ENCODE data around the gene RPS24.

DNA sequence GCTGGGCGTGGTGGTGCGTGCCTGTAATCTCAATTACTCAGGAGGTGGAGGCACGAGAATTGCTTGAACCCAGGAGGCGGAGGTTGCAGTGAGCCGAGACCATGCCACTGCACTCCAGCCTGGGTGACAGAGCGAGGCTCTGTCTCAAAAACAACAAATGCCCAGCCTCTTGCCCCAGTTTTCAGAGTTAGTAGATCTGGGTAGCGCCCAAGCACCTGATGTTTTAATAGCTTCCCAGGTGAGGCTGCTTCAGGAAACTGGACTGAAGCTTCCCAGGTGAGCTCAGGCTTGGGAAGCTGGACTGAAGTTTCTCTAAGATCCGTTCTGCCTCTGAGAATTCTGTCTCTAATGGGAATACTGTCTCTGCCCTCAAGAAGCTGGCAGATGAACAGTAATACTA, 12.2 kb downstream of the RPS24 start:
- TF ChIP-seq CREB1 (IDR thresholded peaks at IDR 0.05) (no peak), CEBPB (IDR thresholded peaks at IDR 0.05; ENCODE audit: low read depth, low read length) (no peak), KDM1A (IDR thresholded peaks at IDR 0.05; ENCODE audit: borderline replicate concordance, low read length) (no peak), TCF12 (IDR thresholded peaks at IDR 0.05; ENCODE audit: low read depth, low read length) (no peak), POLR2A (IDR thresholded peaks at IDR 0.05; ENCODE audit: control extremely low read depth in 1 of 2, low read depth in 2 of 2, low read length in 2 of 2) (no peak), SP1 (IDR thresholded peaks at IDR 0.05; ENCODE audit: low read depth, low read length) (no peak), EGR1 (IDR thresholded peaks at IDR 0.05; ENCODE audit: borderline replicate concordance, low read depth, low read length) (no peak), BRCA1 (IDR thresholded peaks at IDR 0.05; ENCODE audit: low read depth, low read length) (no peak), CHD7 (IDR thresholded peaks at IDR 0.05; ENCODE audit: insufficient replicate concordance, low read length) (no peak), PHF8 (conservative IDR thresholded peaks at IDR 0.05; ENCODE audit: low read depth, low read length) (no peak)
- TF ChIP-seq, protein P1, sequence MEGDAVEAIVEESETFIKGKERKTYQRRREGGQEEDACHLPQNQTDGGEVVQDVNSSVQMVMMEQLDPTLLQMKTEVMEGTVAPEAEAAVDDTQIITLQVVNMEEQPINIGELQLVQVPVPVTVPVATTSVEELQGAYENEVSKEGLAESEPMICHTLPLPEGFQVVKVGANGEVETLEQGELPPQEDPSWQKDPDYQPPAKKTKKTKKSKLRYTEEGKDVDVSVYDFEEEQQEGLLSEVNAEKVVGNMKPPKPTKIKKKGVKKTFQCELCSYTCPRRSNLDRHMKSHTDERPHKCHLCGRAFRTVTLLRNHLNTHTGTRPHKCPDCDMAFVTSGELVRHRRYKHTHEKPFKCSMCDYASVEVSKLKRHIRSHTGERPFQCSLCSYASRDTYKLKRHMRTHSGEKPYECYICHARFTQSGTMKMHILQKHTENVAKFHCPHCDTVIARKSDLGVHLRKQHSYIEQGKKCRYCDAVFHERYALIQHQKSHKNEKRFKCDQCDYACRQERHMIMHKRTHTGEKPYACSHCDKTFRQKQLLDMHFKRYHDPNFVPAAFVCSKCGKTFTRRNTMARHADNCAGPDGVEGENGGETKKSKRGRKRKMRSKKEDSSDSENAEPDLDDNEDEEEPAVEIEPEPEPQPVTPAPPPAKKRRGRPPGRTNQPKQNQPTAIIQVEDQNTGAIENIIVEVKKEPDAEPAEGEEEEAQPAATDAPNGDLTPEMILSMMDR (IDR thresholded peaks at IDR 0.05; ENCODE audit: control extremely low read depth in 1 of 3, insufficient read depth in 1 of 3, low read depth in 1 of 3, low read length in 3 of 3) = no peak
